Natural killer cell (primary cell): ENCODE measurements around the gene RMI2. TPM values are rescaled to one million over a fixed set of nuclear protein-coding genes. Genes with fewer than 3 reads are reported as not detected.

Experiments used
- ATAC-seq, 3 donors: fragments of 150-1000 bp in 2 of 3; fragments of 200-7000 bp in 1 of 3; cut with Tn5 transposase; 1 replicate in 1 of 3; 2 replicates in 2 of 3; pipeline ENCODE4 v1.10.0; 2021; ENCODE audit warnings: mild to moderate bottlenecking in 2 of 3, moderate library complexity in 2 of 3
- DNase-seq, 2 donors: peaks; one replicate each; pipeline versions ENCODE4 v3.0.0 to v3.0.0-alpha.2; 2013 to 2021; ENCODE audit warnings: mixed read lengths in 1 of 2
- H3K27ac ChIP-seq: one replicate; pipeline ENCODE4 v1.5.1; 2013; ENCODE audit warnings: mild to moderate bottlenecking, low read length
- H3K27me3 ChIP-seq: one replicate; pipeline ENCODE4 v1.6.1; 2013; ENCODE audit warnings: low read length; ENCODE audit not compliant: control insufficient read depth, insufficient read depth
- H3K36me3 ChIP-seq: one replicate; pipeline ENCODE4 v1.6.1; 2013; ENCODE audit warnings: low read length; ENCODE audit not compliant: control insufficient read depth, insufficient read depth
- H3K4me1 ChIP-seq: one replicate; pipeline ENCODE4 v1.6.1; 2013; ENCODE audit warnings: low read length; ENCODE audit not compliant: control insufficient read depth, insufficient read depth
- H3K4me3 ChIP-seq: one replicate; pipeline ENCODE4 v1.5.1; 2013; ENCODE audit warnings: low read length
- H3K9me3 ChIP-seq: one replicate; pipeline ENCODE4 v1.6.1; 2013; ENCODE audit warnings: low read length; ENCODE audit not compliant: control insufficient read depth, insufficient read depth
- H3K27ac Mint-ChIP-seq, 2 donors: one replicate each; pipeline ENCODE4 v1.8.0; 2022; ENCODE audit warnings: mild to moderate bottlenecking in 2 of 2, mixed read lengths in 2 of 2, moderate library complexity in 1 of 2
- H3K27me3 Mint-ChIP-seq, 2 donors: one replicate each; pipeline ENCODE4 v1.8.0; 2022; ENCODE audit warnings: low read depth in 2 of 2, mixed read lengths in 2 of 2
- H3K36me3 Mint-ChIP-seq: one replicate; pipeline ENCODE4 v1.8.0; 2022; ENCODE audit warnings: mixed read lengths
- H3K4me1 Mint-ChIP-seq, 2 donors: one replicate each; pipeline ENCODE4 v1.8.0; 2022; ENCODE audit warnings: mixed read lengths in 2 of 2
- H3K4me3 Mint-ChIP-seq: one replicate; pipeline ENCODE4 v1.8.0; 2022; ENCODE audit warnings: mild to moderate bottlenecking, moderate library complexity, mixed read lengths
- H3K9me3 Mint-ChIP-seq, 2 donors: one replicate each; pipeline ENCODE4 v1.8.0; 2022; ENCODE audit warnings: mixed read lengths in 2 of 2
- WGBS: methylation state at CpG from one replicate; pipeline ENCODE4 v1.1.7; 2013; ENCODE audit warnings: missing lambda C conversion rate; ENCODE audit not compliant: insufficient coverage; 5-methylcytosine and 5-hydroxymethylcytosine counted together
- intact Hi-C: fragments of 100-400 bp; cut with micrococcal nuclease; formaldehyde crosslinking; loops from one replicate; pipeline ENCODE4 v1.14.2; 2022
- total RNA-seq, 4 donors: library from RNA; stranded (reverse); fragments of 120-200 nt in 1 of 4; gene quantifications; one replicate each; pipeline versions ENCODE4 v1.2.3 to v1.2.4, GENCODE V29; 2013 to 2022
- TF ChIP-seq, protein P1 (sequence below): fragments of 200-600 bp; IDR thresholded peaks from one replicate; pipeline ENCODE4 v1.8.0; 2022; ENCODE audit warnings: antibody characterized with exemption

RMI2 gene
- total RNA-seq, 3 donors from 2014 or later (not counting 1 experiment from before 2014, with no cell fraction given), result 0.83 to 1.1 (median 0.93) TPM

DNA sequence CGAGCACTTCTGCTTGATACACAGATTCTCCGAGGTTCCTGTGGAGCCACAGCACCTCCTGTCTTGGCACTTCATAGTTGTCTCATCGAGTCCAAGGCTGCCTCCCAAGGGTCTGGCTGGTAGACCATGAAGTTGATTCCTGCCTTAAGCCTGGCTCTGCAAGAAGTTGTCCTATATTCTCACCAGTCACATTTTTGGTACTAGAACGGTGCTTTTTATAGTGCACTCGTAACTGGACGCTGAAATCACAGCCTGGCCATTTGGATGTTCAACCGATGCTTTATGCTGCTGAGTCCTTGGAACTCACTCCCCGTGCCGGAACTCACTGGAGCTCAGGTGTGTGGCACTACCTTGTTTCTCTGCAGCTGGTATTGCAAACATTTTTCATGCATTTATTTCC is 35.6 kb downstream of the RMI2 start:
- Histone ChIP-seq H3K9me3 (no peaks in the 10 kb centered on the region), H3K36me3 (no peaks in the 10 kb centered on the region), H3K4me1 (no peaks in the 10 kb centered on the region), H3K27ac (no peak overlapping the region), H3K27me3 (no peaks in the 10 kb centered on the region), H3K4me3 (no peak overlapping the region)
- intact Hi-C loops, result no loop called here
- H3K27me3 Mint-ChIP-seq, result peaks cover 0 to 17% of the 10 kb centered on the region in 2 donors
- no peak for ATAC-seq
- H3K4me3 Mint-ChIP-seq, result no peak overlapping the region
- no peaks in the 10 kb centered on the region for H3K9me3 Mint-ChIP-seq
- no peaks in the 10 kb centered on the region for H3K36me3 Mint-ChIP-seq
- WGBS, result 96% methylated on average over 9 of the region's 9 CpGs
- TF ChIP-seq, protein P1, sequence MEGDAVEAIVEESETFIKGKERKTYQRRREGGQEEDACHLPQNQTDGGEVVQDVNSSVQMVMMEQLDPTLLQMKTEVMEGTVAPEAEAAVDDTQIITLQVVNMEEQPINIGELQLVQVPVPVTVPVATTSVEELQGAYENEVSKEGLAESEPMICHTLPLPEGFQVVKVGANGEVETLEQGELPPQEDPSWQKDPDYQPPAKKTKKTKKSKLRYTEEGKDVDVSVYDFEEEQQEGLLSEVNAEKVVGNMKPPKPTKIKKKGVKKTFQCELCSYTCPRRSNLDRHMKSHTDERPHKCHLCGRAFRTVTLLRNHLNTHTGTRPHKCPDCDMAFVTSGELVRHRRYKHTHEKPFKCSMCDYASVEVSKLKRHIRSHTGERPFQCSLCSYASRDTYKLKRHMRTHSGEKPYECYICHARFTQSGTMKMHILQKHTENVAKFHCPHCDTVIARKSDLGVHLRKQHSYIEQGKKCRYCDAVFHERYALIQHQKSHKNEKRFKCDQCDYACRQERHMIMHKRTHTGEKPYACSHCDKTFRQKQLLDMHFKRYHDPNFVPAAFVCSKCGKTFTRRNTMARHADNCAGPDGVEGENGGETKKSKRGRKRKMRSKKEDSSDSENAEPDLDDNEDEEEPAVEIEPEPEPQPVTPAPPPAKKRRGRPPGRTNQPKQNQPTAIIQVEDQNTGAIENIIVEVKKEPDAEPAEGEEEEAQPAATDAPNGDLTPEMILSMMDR, result no peak
- no peak overlapping the region for H3K27ac Mint-ChIP-seq
- DNase-seq, result no peak
- H3K4me1 Mint-ChIP-seq, result no peaks in the 10 kb centered on the region

DNA sequence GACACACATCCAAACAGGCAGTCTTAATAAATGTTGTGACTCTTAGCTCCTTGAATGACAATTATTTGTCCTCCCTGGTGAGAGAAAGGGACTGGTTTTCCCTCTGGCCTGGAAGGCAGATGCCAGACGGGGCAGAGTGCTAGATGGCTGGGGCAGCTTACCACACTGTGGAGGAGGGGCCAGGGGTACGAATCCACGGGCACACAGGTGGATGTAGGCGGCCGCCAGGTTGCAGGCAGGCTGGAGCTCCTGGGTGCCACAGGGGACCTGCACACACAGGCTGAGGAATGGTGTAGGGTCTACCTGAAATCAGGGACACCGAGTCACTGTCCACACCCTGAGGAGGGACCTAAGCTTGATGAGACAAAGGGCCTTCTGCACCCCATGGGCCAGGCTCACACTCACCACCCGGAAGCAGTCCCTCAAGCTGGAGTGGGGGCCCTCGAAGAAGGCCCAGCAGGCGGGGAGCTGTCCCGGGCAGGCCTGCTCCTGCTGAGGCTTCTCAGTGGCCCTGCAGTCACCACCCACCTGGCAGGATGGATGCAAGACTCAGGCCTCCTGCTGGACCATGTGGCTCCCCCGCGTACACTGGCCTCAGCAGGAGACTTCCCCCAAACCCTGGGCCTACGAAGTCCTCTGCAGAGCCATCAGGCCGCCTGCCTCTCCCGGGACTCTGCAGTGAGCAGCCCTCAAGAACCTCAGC is 38.4 kb downstream of the RMI2 start:
- H3K4me3 Mint-ChIP-seq, result no peak overlapping the region
- Histone ChIP-seq H3K4me3 (no peak overlapping the region), H3K4me1 (no peaks in the 10 kb centered on the region), H3K27ac (no peak overlapping the region), H3K27me3 (no peaks in the 10 kb centered on the region), H3K36me3 (no peaks in the 10 kb centered on the region), H3K9me3 (no peaks in the 10 kb centered on the region)
- H3K9me3 Mint-ChIP-seq, result no peaks in the 10 kb centered on the region
- 91% methylated on average over 15 of the region's 15 CpGs for WGBS
- H3K36me3 Mint-ChIP-seq, result no peaks in the 10 kb centered on the region
- DNase-seq (no peak), ATAC-seq (no peak)
- H3K4me1 Mint-ChIP-seq, result no peaks in the 10 kb centered on the region
- intact Hi-C loops, result no loop called here
- TF ChIP-seq, protein P1, result no peak
- H3K27ac Mint-ChIP-seq, result no peak overlapping the region
- H3K27me3 Mint-ChIP-seq, result no peaks in the 10 kb centered on the region

DNA sequence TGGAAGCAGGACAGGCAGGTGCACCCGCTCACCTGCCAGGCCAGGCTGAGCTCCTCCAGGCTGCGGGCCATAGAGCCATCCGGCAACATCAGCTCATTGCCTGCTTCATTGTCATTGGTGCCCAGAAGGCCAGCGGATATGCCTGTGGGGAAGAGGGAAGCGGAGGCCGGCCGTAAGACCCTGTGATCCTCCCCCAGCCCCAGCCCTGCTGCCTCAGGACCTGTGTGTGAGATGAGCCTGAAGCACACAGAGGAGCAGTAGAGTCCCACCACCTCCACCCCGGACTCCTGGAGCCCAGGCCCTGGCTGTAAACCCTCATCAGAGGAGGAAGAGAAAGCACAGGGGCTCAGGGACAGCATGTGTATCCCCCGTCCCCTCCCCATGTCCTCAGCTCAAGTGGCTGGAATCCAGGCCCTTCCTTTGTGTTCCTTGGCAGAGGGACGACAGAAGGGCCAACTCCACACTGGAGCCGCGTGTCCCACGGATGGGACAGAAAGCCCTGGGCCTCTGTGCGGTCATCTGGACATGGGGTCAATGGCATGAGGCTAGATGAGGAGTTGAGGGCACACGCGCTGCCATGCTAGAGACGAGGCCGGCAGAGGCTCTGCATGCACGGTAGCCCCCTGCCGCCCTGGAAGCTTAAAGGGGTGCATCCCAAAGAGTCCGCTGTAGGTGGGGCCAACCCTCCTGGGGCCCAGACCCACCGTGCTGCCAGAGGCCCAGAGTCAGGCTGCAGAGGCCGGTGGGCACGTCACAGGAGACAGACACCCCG is 39.1 kb downstream of the RMI2 start:
- Mint-ChIP-seq H3K4me3 (no peak overlapping the region), H3K36me3 (no peaks in the 10 kb centered on the region), H3K27ac (no peak overlapping the region), H3K9me3 (no peaks in the 10 kb centered on the region), H3K4me1 (no peaks in the 10 kb centered on the region), H3K27me3 (no peaks in the 10 kb centered on the region)
- intact Hi-C loops, result no loop called here
- TF ChIP-seq, protein P1, result no peak
- Histone ChIP-seq H3K27ac (no peak overlapping the region), H3K4me1 (no peaks in the 10 kb centered on the region), H3K36me3 (no peaks in the 10 kb centered on the region), H3K4me3 (no peak overlapping the region), H3K27me3 (no peaks in the 10 kb centered on the region), H3K9me3 (no peaks in the 10 kb centered on the region)
- DNase-seq (no peak), ATAC-seq (no peak)
- 95% methylated on average over 25 of the region's 25 CpGs for WGBS
